ENCODE data around the gene CHCHD2. TPM values are rescaled to one million over a fixed set of nuclear protein-coding genes. Genes with fewer than 3 reads are reported as not detected.

Gene CHCHD2, protein sequence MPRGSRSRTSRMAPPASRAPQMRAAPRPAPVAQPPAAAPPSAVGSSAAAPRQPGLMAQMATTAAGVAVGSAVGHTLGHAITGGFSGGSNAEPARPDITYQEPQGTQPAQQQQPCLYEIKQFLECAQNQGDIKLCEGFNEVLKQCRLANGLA
- 252 and 318 TPM in 2 replicates for total RNA-seq

DNA sequence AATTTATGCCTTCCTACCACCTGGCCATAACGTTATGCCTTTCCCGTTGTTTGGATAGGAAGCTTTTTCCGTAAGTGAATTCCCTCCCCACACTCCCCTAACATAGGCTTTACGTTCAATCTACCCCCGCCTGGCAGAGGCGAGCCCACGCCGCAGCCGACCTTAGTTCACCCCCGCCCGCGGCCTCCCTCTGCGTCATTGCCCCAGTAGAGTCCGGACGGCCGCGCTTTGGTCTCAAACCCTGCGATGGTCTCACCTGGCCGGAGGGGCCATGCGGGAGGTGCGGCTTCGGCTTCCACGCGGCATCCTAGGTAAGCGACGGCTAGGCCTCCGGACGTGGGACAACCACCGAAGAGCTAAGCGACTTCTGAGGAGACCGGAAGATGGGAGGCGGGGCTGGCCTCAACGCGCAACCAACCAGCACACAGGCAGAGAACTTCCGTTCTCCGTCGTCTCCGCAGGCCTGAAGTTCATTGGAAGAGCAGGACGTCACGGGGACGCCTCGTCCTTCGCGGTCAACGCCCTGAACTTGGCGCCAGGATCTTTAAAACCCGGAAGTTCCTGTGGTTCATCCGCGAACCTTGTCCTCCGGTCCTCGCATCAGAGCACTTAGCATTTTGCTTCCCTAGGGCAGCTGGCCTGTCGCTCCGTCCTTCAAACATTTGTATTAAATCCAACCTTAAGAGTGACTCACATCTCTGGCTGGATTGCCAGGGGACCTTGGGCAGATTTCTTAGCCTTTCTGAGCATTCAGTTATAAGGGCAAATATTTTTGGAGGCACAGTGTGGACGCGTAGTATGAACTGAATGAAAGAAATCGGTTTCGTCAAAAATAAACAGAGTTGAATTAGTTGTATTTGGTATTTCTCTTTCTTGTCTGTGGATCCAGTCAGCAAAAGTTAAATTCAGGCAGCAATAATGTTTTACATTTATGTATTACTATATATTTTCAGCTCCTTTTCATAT is at the start of gene CHCHD2:
Gene CHCHD2 (minus strand): TSS at position 369 of the 966 bp plus-strand sequence. CDS start 63 bp downstream, at position 306.

DNA sequence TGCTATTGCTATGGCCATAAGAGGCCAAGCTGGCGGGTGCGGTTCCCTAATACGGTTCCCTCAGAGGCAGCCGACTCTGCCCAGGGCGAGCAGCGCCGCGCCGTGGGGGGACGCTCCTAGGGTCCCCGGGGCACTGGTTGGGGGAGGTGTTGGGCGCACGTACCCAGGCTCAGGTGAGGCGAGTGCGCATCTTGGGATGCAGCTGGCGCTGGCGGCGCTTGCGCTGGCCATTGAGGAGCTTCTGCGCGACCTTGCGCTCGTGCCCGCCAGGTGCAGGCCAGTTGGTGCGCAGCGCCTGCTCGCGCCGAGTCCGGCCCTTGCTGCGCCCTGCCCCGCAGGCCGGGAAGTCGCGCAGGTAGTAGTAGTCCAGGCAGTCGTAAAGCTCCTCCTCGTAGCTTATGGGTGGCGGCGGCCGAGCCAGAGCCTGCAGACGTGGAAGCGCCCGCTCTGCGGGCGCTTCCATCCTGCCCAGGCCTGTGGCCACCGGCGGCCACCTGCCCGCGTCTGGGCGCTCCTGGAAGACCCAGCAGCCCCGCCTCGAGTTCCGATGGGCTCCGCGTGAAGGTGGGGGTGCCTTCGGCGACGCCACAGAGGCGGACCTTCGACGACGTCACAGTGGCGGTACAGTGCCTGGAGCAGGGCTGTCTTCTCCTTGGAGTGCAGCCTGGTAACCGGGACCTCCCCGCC is 9.7 kb upstream of the CHCHD2 start, which contains the start of gene NUPR2:
Gene NUPR2 (minus strand): TSS at position 566 of the 687 bp plus-strand sequence. CDS start 103 bp downstream, at position 463.

GRCh38 chr7:56092789-56093531 is 13.3 kb downstream of the CHCHD2 start, which contains the start of gene PHKG1:
TSS of gene PHKG1 (minus strand) at chr7:56092952. CDS start at chr7:56088941, 4,011 bp downstream.

GRCh38 chr7:56063882-56064625 is 42.2 kb downstream of the CHCHD2 start, which contains the start of gene SUMF2:
TSS of gene SUMF2 (plus strand) at chr7:56064286. CDS start at chr7:56064312, 26 bp downstream.

Small RNAs within 50 kb of the gene (small RNA-seq; reads per million reads assigned to genes)
- 1.8 reads per million, percentile 45 among the genes with 10 or more reads in this experiment for gene SNORA15
- 1.4 reads per million, percentile 34 among the genes with 10 or more reads in this experiment for gene SNORA22B

Other genes with a start within 250 kb of the CHCHD2 start
- gene SEPTIN14, start 243.7 kb downstream of the CHCHD2 start, total RNA-seq, result not detected in 2 replicates
- 3.7 and 5.6 TPM in 2 replicates for gene ZNF713, start 219.0 kb downstream of the CHCHD2 start, total RNA-seq
- gene MRPS17, start 154.6 kb downstream of the CHCHD2 start, total RNA-seq, result 13.1 and 16.8 TPM in 2 replicates
- gene NIPSNAP2, start 141.9 kb downstream of the CHCHD2 start, total RNA-seq, result 63.8 and 66.0 TPM in 2 replicates
- gene PSPH, start 55.0 kb downstream of the CHCHD2 start, total RNA-seq, result 44.3 and 49.3 TPM in 2 replicates
- gene CCT6A, start 54.7 kb downstream of the CHCHD2 start, total RNA-seq, result 319 and 325 TPM in 2 replicates
- 117 and 125 TPM in 2 replicates for gene SUMF2, start 42.2 kb downstream of the CHCHD2 start, total RNA-seq
- 0.27 and 0.57 TPM in 2 replicates for gene PHKG1, start 13.5 kb downstream of the CHCHD2 start, total RNA-seq
- not detected in 2 replicates for gene NUPR2, start 9.9 kb upstream of the CHCHD2 start, total RNA-seq